NB4 (cell line): Measurements from ENCODE around the gene RESF1.

Experiments
- DNase-seq: peaks from one replicate; pipeline ENCODE4 v3.0.0; 2010; ENCODE audit warnings: low read depth
- H3K4me3 ChIP-seq: one replicate; pipeline ENCODE4 v1.5.1; 2011; ENCODE audit warnings: mild to moderate bottlenecking, low read depth, low read length, moderate library complexity
- CTCF ChIP-seq: IDR thresholded peaks from one replicate; pipeline ENCODE4 v1.5.1; 2012; ENCODE audit warnings: low read depth, low read length
- MAX ChIP-seq: IDR thresholded peaks from 2 replicates; pipeline ENCODE4 v1.6.1; 2011; ENCODE audit warnings: low read depth, low read length
- MYC ChIP-seq: IDR thresholded peaks from 2 replicates; pipeline ENCODE4 v1.6.1; 2011; ENCODE audit warnings: low read depth, low read length
- POLR2A ChIP-seq: IDR thresholded peaks from 2 replicates; pipeline ENCODE4 v1.6.1; 2011; ENCODE audit warnings: mild to moderate bottlenecking; ENCODE audit not compliant: insufficient read length; ENCODE audit errors: extremely low read depth

RESF1 gene

GRCh38 chr12:31959161-31959700 is at the start of gene RESF1:
TSS of gene RESF1 (plus strand) at chr12:31959415. CDS start at chr12:31980956, 21,541 bp downstream.
- TF ChIP-seq CTCF (no peak), POLR2A (peak; percentile 81), MYC (peak; percentile 87), MAX (peak; percentile 73)
- peak within 1 kb of the TSS; percentile 74 for H3K4me3 ChIP-seq
- peak; percentile 98 for DNase-seq

GRCh38 chr12:31914927-31915326 is 44.3 kb upstream of the RESF1 start:
- TF ChIP-seq CTCF (no peak), POLR2A (no peak), MAX (no peak), MYC (no peak)
- H3K4me3 ChIP-seq, result no peak overlapping the region
- DNase-seq, result no peak

GRCh38 chr12:31915446-31915845 is 43.8 kb upstream of the RESF1 start:
- DNase-seq, result no peak
- TF ChIP-seq CTCF (no peak), POLR2A (no peak), MAX (no peak), MYC (no peak)
- H3K4me3 ChIP-seq, result no peak overlapping the region

- DNase-seq, result peak; percentile 47
Measured at GRCh38 chr12:31922341-31923062, 36.7 kb upstream of the RESF1 start.

GRCh38 chr12:31923063-31923412 is 36.2 kb upstream of the RESF1 start:
- no peak for DNase-seq
- H3K4me3 ChIP-seq, result no peak overlapping the region
- TF ChIP-seq MYC (no peak), MAX (no peak), CTCF (no peak), POLR2A (no peak)

More at GRCh38 chr12:31922341-31923062, 36.7 kb upstream of the RESF1 start:
- H3K4me3 ChIP-seq, result no peak overlapping the region
- TF ChIP-seq MAX (no peak), MYC (no peak), POLR2A (no peak), CTCF (no peak)
